CD14-positive monocyte (primary cell): ENCODE results near the gene HOXB3. TPM values are rescaled to one million over a fixed set of nuclear protein-coding genes. Genes with fewer than 3 reads are reported as not detected.

Experiments
- DNase-seq, 3 donors: peaks; one replicate each; pipeline ENCODE4 v3.0.0-alpha.2; 2011 to 2022
- H2AFZ ChIP-seq: 2 replicates; pipeline ENCODE4 v1.6.0; 2012; ENCODE audit warnings: mild to moderate bottlenecking, low read depth, low read length, inconsistent platforms; ENCODE audit not compliant: insufficient read depth, poor library complexity, severe bottlenecking
- H3K27ac ChIP-seq, 2 donors: 1 replicate in 1 of 2; 2 replicates in 1 of 2; pipeline ENCODE4 v1.5.1; 2012 to 2013; ENCODE audit warnings: low read length in 2 of 2, control low read depth in 1 of 2, inconsistent platforms in 1 of 2, low read depth in 1 of 2, mild to moderate bottlenecking in 1 of 2
- H3K27me3 ChIP-seq, 2 donors: one replicate each; pipeline versions ENCODE4 v1.6.0 to v1.6.1; 2011 to 2013; ENCODE audit warnings: low read length in 2 of 2; ENCODE audit not compliant: control insufficient read depth in 2 of 2, insufficient read depth in 2 of 2
- H3K36me3 ChIP-seq, 2 donors: replicated peaks in 1 of 2; 1 replicate in 1 of 2; 2 replicates in 1 of 2; pipeline versions ENCODE4 v1.5.1 to v1.6.1; 2012 to 2013; ENCODE audit warnings: low read length in 2 of 2, control low read depth in 1 of 2, inconsistent platforms in 1 of 2, mild to moderate bottlenecking in 1 of 2; ENCODE audit not compliant: insufficient read depth in 2 of 2, control insufficient read depth in 1 of 2
- H3K4me1 ChIP-seq, 2 donors: 1 replicate in 1 of 2; 2 replicates in 1 of 2; pipeline versions ENCODE4 v1.5.1 to v1.6.1; 2012 to 2013; ENCODE audit warnings: low read length in 2 of 2, control low read depth in 1 of 2, inconsistent platforms in 1 of 2, mild to moderate bottlenecking in 1 of 2, moderate library complexity in 1 of 2; ENCODE audit not compliant: insufficient read depth in 2 of 2, control insufficient read depth in 1 of 2
- H3K4me2 ChIP-seq: replicated peaks from 2 replicates; pipeline ENCODE3; 2012; ENCODE audit warnings: low read length, moderate library complexity, mild to moderate bottlenecking; ENCODE audit not compliant: poor library complexity, severe bottlenecking; ENCODE audit errors: extremely low read depth
- H3K4me3 ChIP-seq, 3 experiments: fragments of 200-600 bp in 1 of 3; sonication (generic) in 1 of 3; replicated peaks in 1 of 3; 1 replicate in 2 of 3; 2 replicates in 1 of 3; pipeline ENCODE4 v1.5.1; 2011 to 2013; ENCODE audit warnings: low read length in 3 of 3, mild to moderate bottlenecking in 3 of 3, control low read depth in 2 of 3, low read depth in 2 of 3, inconsistent platforms in 1 of 3, moderate library complexity in 1 of 3
- H3K79me2 ChIP-seq: 2 replicates; pipeline ENCODE4 v1.6.0; 2012; ENCODE audit warnings: mild to moderate bottlenecking, control low read depth, inconsistent platforms, low read length, moderate library complexity; ENCODE audit not compliant: insufficient read depth
- H3K9ac ChIP-seq: 2 replicates; pipeline ENCODE4 v1.6.0; 2017; ENCODE audit warnings: low read length, mild to moderate bottlenecking; ENCODE audit not compliant: insufficient read depth, poor library complexity, severe bottlenecking
- H3K9me3 ChIP-seq, 2 donors: replicated peaks in 1 of 2; 1 replicate in 1 of 2; 2 replicates in 1 of 2; pipeline versions ENCODE4 v1.5.1 to v1.6.1; 2012 to 2013; ENCODE audit warnings: low read length in 2 of 2, control low read depth in 1 of 2; ENCODE audit not compliant: control insufficient read depth in 1 of 2, insufficient read depth in 1 of 2
- H4K20me1 ChIP-seq: 2 replicates; pipeline ENCODE4 v1.6.0; 2012; ENCODE audit warnings: mild to moderate bottlenecking, low read length, control low read depth, moderate library complexity; ENCODE audit not compliant: insufficient read depth
- H3K27ac Mint-ChIP-seq, 7 donors: one replicate each; pipeline ENCODE4 v1.8.0; 2020; ENCODE audit warnings: mild to moderate bottlenecking in 7 of 7, mixed read lengths in 7 of 7, moderate library complexity in 6 of 7, inconsistent platforms in 2 of 7
- H3K27me3 Mint-ChIP-seq, 3 donors: one replicate each; pipeline ENCODE4 v1.8.0; 2021 to 2022; ENCODE audit warnings: low read depth in 3 of 3, mild to moderate bottlenecking in 3 of 3, mixed read lengths in 3 of 3, moderate library complexity in 3 of 3, inconsistent platforms in 1 of 3
- H3K36me3 Mint-ChIP-seq, 2 donors: one replicate each; pipeline ENCODE4 v1.8.0; 2020; ENCODE audit warnings: mixed read lengths in 2 of 2, inconsistent platforms in 1 of 2, mild to moderate bottlenecking in 1 of 2
- H3K4me1 Mint-ChIP-seq: one replicate; pipeline ENCODE4 v1.8.0; 2020; ENCODE audit warnings: mild to moderate bottlenecking, mixed read lengths
- H3K4me3 Mint-ChIP-seq, 2 donors: one replicate each; pipeline ENCODE4 v1.8.0; 2020; ENCODE audit warnings: mild to moderate bottlenecking in 2 of 2, mixed read lengths in 2 of 2, moderate library complexity in 1 of 2
- H3K9me3 Mint-ChIP-seq, 7 donors: one replicate each; pipeline ENCODE4 v1.8.0; 2020 to 2022; ENCODE audit warnings: mixed read lengths in 7 of 7, mild to moderate bottlenecking in 6 of 7, moderate library complexity in 6 of 7, inconsistent platforms in 2 of 7
- WGBS: methylation state at CpG from one replicate; pipeline ENCODE4 v1.1.5; 2013; ENCODE audit warnings: missing lambda C conversion rate; ENCODE audit not compliant: insufficient coverage; 5-methylcytosine and 5-hydroxymethylcytosine counted together
- intact Hi-C, 2 donors: fragments of 100-400 bp; cut with micrococcal nuclease; formaldehyde crosslinking; loops; one replicate each; pipeline versions ENCODE4 v1.15.0 to v1.15.1; 2023
- polyA plus RNA-seq, 3 donors: library from polyadenylated mRNA; depleted of rRNA in 1 of 3; unstranded in 2 of 3; stranded (reverse) in 1 of 3; fragments of 300-500 nt in 2 of 3; fragments of >200 nt in 1 of 3; fragmentation: Illumina TruSeq in 2 of 3; gene quantifications; 1 replicate in 2 of 3; 2 replicates in 1 of 3; pipeline ENCODE4 v1.2.3, GENCODE V29; 2012 to 2021
- TF ChIP-seq, protein P1 (sequence below): fragments of 200-600 bp; IDR thresholded peaks from one replicate; pipeline ENCODE4 v1.8.0; 2022; ENCODE audit warnings: antibody characterized with exemption, mild to moderate bottlenecking

Gene HOXB3
- polyA plus RNA-seq, 3 donors: 0.56 TPM; not detected in 2

DNA sequence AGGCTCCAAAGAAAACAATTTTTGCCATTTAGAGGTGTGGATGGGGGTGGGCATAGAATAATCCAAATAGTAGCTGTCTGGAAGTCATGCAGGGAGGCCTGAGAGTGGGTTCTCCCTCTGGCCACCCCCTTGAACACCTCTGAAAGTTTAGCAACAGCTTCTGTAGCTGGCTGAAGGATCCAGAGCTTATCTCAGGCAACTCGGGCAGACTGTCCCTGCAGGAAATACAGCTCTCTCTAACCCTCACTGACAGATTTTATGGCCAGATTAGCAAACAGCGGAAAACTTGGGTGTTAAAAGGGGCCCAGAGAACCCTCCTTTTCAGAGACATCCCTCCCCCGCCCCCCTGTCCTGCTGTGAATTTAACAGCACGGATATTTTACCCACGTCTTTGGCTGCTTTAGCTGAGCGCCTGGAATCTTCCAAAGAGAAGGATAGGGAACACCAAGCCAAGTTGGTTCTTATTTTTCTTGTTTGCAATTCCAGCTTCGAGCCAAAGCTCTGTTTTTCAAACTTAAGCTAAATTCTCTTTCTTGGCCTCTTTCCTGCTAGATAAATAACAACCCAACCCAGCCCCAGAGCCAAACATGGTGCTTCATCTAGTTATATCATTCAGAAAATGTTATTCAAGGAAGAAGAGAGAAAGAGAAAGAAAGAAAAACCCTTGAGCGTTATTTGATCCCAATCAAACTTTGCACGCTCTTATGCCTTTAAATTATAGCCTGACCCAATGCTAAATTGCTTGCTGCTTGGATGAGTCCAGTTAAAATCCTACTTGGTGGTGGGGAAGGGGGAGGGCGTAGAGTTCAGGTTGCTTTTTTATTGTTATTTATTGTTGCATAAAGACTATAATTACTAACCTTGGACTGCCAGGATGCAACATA, 42.9 kb downstream of the HOXB3 start:
- no peak overlapping the region for H3K9ac ChIP-seq

More for the DNA sequence above, 42.9 kb downstream of the HOXB3 start:
- H3K27me3 ChIP-seq: peaks cover 22 to 59% of the 10 kb centered on the region in 2 donors
- peak overlapping the region in 2 of 3 experiments; percentile 57 to 76 for H3K4me3 ChIP-seq
- H3K36me3 ChIP-seq: no peaks in the 10 kb centered on the region
- TF ChIP-seq, protein P1, sequence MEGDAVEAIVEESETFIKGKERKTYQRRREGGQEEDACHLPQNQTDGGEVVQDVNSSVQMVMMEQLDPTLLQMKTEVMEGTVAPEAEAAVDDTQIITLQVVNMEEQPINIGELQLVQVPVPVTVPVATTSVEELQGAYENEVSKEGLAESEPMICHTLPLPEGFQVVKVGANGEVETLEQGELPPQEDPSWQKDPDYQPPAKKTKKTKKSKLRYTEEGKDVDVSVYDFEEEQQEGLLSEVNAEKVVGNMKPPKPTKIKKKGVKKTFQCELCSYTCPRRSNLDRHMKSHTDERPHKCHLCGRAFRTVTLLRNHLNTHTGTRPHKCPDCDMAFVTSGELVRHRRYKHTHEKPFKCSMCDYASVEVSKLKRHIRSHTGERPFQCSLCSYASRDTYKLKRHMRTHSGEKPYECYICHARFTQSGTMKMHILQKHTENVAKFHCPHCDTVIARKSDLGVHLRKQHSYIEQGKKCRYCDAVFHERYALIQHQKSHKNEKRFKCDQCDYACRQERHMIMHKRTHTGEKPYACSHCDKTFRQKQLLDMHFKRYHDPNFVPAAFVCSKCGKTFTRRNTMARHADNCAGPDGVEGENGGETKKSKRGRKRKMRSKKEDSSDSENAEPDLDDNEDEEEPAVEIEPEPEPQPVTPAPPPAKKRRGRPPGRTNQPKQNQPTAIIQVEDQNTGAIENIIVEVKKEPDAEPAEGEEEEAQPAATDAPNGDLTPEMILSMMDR: no peak
- Mint-ChIP-seq H3K4me3 (peak overlapping the region; percentile 73 to 84), H3K4me1 (peaks cover 48% of the 10 kb centered on the region), H3K27ac (no peak overlapping the region), H3K36me3 (peaks cover 0 to 10% of the 10 kb centered on the region in 2 donors), H3K9me3 (peaks cover 0 to 14% (median 8%) of the 10 kb centered on the region in 7 donors), H3K27me3 (peaks cover 63 to 66% (median 64%) of the 10 kb centered on the region in 3 donors)
- H3K4me2 ChIP-seq: peak overlapping the region; percentile 76
- intact Hi-C loops: no loop called here
- no peaks in the 10 kb centered on the region for H3K79me2 ChIP-seq
- H3K27ac ChIP-seq: no peak overlapping the region
- peaks cover 29 to 45% of the 10 kb centered on the region in 2 donors for H3K4me1 ChIP-seq
- H3K9me3 ChIP-seq: no peaks in the 10 kb centered on the region
- WGBS: 30% methylated on average over 7 of the region's 10 CpGs
- peak overlapping the region; percentile 83 for H2AFZ ChIP-seq
- DNase-seq: no peak
- H4K20me1 ChIP-seq: no peaks in the 10 kb centered on the region
